ENCODE data around the gene SFT2D2. TPM values are rescaled to one million over a fixed set of nuclear protein-coding genes. Genes with fewer than 3 reads are reported as not detected.

Gene SFT2D2
- total RNA-seq, 1 experiment from 2014 or later, result 59.3 TPM

GRCh38 chr1:168285521-168285790, 59.7 kb downstream of the SFT2D2 start:
- intact Hi-C loops (cut with micrococcal nuclease; ENCODE audit: unreplicated experiment), result no loop called here
- CTCF ChIA-PET, result no interaction called here

GRCh38 chr1:168285971-168286927, 60.4 kb downstream of the SFT2D2 start:
- ChIA-PET CTCF (no interaction called here), POLR2A (no interaction called here)
- H3K4me1 Mint-ChIP-seq (ENCODE audit: low read depth, unreplicated experiment), result no peaks in the 10 kb centered on the region
- H3K27ac Mint-ChIP-seq (ENCODE audit: unreplicated experiment), result no peak overlapping the region
- Histone ChIP-seq H3K9me3 (no peaks in the 10 kb centered on the region), H3K4me3 (ENCODE audit: low read depth, low read length) (no peak overlapping the region), H3K4me1 (no peaks in the 10 kb centered on the region), H3K27me3 (replicated peaks; ENCODE audit: control insufficient read depth, insufficient read depth, low read length) (no peaks in the 10 kb centered on the region), H3K36me3 (ENCODE audit: control insufficient read depth, insufficient read depth, low read length) (no peaks in the 10 kb centered on the region)
- no peaks in the 10 kb centered on the region for H3K27me3 Mint-ChIP-seq (ENCODE audit: insufficient read depth, unreplicated experiment)
- intact Hi-C loops (cut with micrococcal nuclease; ENCODE audit: unreplicated experiment), result no loop called here
- TF ChIP-seq CTCF (IDR thresholded peaks at IDR 0.05; ENCODE audit: insufficient read depth in 1 of 2, low read depth in 1 of 2, low read length in 1 of 2, severe bottlenecking in 1 of 2, unreplicated experiment in 1 of 2), result no peak
- H3K4me3 Mint-ChIP-seq (ENCODE audit: unreplicated experiment), result no peak overlapping the region
- no peaks in the 10 kb centered on the region for H3K36me3 Mint-ChIP-seq (ENCODE audit: insufficient read depth, unreplicated experiment)
- DNase-seq, result no peak
- no TSS peak for BruUV-seq (replicated peaks)
- no peaks in the 10 kb centered on the region for H3K9me3 Mint-ChIP-seq (ENCODE audit: unreplicated experiment)

More at GRCh38 chr1:168285521-168285790, 59.7 kb downstream of the SFT2D2 start:
- no peaks in the 10 kb centered on the region for H3K4me1 ChIP-seq
- BruUV-seq (replicated peaks), result no TSS peak
- no peak for DNase-seq
- POLR2A ChIA-PET, result no interaction called here
- no peaks in the 10 kb centered on the region for H3K9me3 Mint-ChIP-seq (ENCODE audit: unreplicated experiment)
- no peak overlapping the region for H3K4me3 ChIP-seq (ENCODE audit: low read depth, low read length)
- no peak overlapping the region for H3K4me3 Mint-ChIP-seq (ENCODE audit: unreplicated experiment)
- no peaks in the 10 kb centered on the region for H3K27me3 Mint-ChIP-seq (ENCODE audit: insufficient read depth, unreplicated experiment)
- H3K27ac Mint-ChIP-seq (ENCODE audit: unreplicated experiment), result no peak overlapping the region
- no peaks in the 10 kb centered on the region for H3K9me3 ChIP-seq
- no peaks in the 10 kb centered on the region for H3K27me3 ChIP-seq (replicated peaks; ENCODE audit: control insufficient read depth, insufficient read depth, low read length)
- no peak for TF ChIP-seq CTCF (IDR thresholded peaks at IDR 0.05; ENCODE audit: insufficient read depth in 1 of 2, low read depth in 1 of 2, low read length in 1 of 2, severe bottlenecking in 1 of 2, unreplicated experiment in 1 of 2)
- H3K36me3 Mint-ChIP-seq (ENCODE audit: insufficient read depth, unreplicated experiment), result no peaks in the 10 kb centered on the region
- H3K4me1 Mint-ChIP-seq (ENCODE audit: low read depth, unreplicated experiment), result no peaks in the 10 kb centered on the region
- H3K36me3 ChIP-seq (ENCODE audit: control insufficient read depth, insufficient read depth, low read length), result no peaks in the 10 kb centered on the region

DNA sequence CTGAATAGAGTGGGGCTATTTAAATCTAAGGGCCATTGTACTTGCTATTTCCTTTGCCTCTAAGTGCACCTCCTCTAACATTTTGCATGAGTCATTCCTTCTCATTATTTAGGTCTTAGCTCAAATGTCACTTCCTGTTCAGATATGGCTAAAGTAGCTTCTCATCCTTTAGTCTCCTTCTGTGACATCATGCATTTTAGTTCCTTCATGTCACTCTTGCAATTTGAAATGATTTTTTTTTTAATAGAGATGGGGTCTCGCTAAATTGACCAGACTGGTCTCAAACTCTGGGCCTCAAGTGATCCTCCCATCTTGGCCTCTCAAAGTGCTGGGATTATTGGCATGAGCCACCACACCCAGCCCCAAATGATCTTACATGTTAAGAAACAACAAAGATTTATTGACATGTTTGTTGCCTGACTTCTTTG, 61.4 kb downstream of the SFT2D2 start:
- intact Hi-C loops (cut with micrococcal nuclease; ENCODE audit: unreplicated experiment), result no loop called here
- POLR2A ChIA-PET, result no interaction called here
- H3K4me1 Mint-ChIP-seq (ENCODE audit: low read depth, unreplicated experiment), result no peaks in the 10 kb centered on the region
- H3K27me3 Mint-ChIP-seq (ENCODE audit: insufficient read depth, unreplicated experiment), result no peaks in the 10 kb centered on the region
- no peaks in the 10 kb centered on the region for H3K36me3 Mint-ChIP-seq (ENCODE audit: insufficient read depth, unreplicated experiment)
- Histone ChIP-seq H3K4me1 (no peaks in the 10 kb centered on the region), H3K36me3 (ENCODE audit: control insufficient read depth, insufficient read depth, low read length) (no peaks in the 10 kb centered on the region), H3K27me3 (replicated peaks; ENCODE audit: control insufficient read depth, insufficient read depth, low read length) (no peaks in the 10 kb centered on the region), H3K4me3 (ENCODE audit: low read depth, low read length) (no peak overlapping the region), H3K9me3 (no peaks in the 10 kb centered on the region)
- H3K4me3 Mint-ChIP-seq (ENCODE audit: unreplicated experiment), result no peak overlapping the region
- H3K9me3 Mint-ChIP-seq (ENCODE audit: unreplicated experiment), result no peaks in the 10 kb centered on the region
- no TSS peak for BruUV-seq (replicated peaks)
- no peak overlapping the region for H3K27ac Mint-ChIP-seq (ENCODE audit: unreplicated experiment)
- no peak for TF ChIP-seq CTCF (IDR thresholded peaks at IDR 0.05; ENCODE audit: insufficient read depth in 1 of 2, low read depth in 1 of 2, low read length in 1 of 2, severe bottlenecking in 1 of 2, unreplicated experiment in 1 of 2)
- DNase-seq, result no peak
- CTCF ChIA-PET, result no interaction called here

All from Caco-2 (cell line).